ENCODE measurements around the gene TRPC3. TPM values are rescaled to one million over a fixed set of nuclear protein-coding genes. Genes with fewer than 3 reads are reported as not detected.

The TRPC3 gene
- polyA plus RNA-seq, 1 donor from 2014 or later, result 6.9 TPM

- Histone ChIP-seq H3K9me2 (ENCODE audit: insufficient read depth, low read length) (no peaks in the 10 kb centered on the region), H3K79me2 (replicated peaks; ENCODE audit: insufficient read depth, low read length) (no peaks in the 10 kb centered on the region), H3K9ac (ENCODE audit: low read length) (peak overlapping the region; percentile 68), H3K27ac (ENCODE audit: low read length) (no peak overlapping the region), H4K20me1 (ENCODE audit: insufficient read depth) (no peaks in the 10 kb centered on the region), H2AFZ (ENCODE audit: low read depth, low read length) (no peak overlapping the region), H3K9me3 (ENCODE audit: low read length) (no peaks in the 10 kb centered on the region), H3K27me3 (ENCODE audit: insufficient read depth, low read depth, low read length) (peaks cover 50% of the 10 kb centered on the region), H3F3A (ENCODE audit: insufficient read depth, low read length, poor library complexity, severe bottlenecking) (no peaks in the 10 kb centered on the region), H3K4me2 (ENCODE audit: low read length) (peak overlapping the region; percentile 34), H3K4me3 (ENCODE audit: low read length) (peak overlapping the region; percentile 87), H3K36me3 (ENCODE audit: insufficient read depth, low read length) (no peaks in the 10 kb centered on the region)
- TF ChIP-seq TAF1 (IDR thresholded peaks at IDR 0.05; ENCODE audit: low read depth) (no peak), SMC3 (conservative IDR thresholded peaks at IDR 0.05; ENCODE audit: poor library complexity) (no peak), RAD21 (conservative IDR thresholded peaks at IDR 0.05) (no peak), POLR2AphosphoS5 (IDR thresholded peaks at IDR 0.05) (no peak), EP300 (conservative IDR thresholded peaks at IDR 0.05; ENCODE audit: poor library complexity, severe bottlenecking) (no peak)
Measured at GRCh38 chr4:121952290-121952689, 430 bp upstream of the TRPC3 start.

DNA sequence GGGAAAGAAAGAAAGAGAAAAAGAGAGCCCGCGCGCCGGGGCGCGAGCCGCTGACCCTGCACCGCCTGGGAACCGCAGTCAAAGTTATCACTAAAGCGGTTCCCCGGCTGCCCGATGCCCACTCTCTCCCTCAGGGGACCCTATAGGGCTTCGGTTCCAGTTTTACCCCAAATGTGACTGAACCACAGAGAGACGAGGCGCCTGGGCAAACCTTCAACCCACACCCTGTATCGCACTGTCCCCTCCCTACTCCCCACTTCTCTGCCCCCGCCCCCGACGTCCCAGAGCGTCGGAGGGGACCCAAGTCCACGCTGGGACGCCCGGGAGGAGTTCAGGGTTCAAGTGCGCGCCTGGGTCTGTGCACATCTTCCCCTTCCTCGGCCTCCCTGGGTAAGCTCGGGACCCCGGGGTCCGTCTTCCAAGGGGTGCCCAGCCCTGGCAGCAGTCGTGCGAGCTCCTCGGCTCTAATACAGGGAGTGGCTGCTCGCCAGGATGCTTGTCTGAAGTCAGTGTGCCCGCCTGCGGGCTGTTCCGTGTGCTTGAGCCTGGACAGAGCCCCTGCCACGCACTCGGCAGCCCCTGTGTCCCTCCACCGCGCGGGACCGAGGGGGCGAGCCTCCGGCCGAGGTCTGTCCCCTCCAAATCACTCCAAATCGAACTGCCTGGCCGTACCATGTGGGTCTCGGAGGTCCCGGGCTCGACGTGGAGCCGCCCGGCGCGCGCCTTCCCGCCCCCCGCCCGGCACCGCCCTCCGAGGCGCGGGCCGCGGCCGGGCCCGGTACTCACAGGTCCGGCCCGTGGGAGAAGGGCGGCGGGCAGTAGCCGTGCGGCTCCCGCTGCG lies 960 bp downstream of the TRPC3 start:
- peaks cover 50% of the 10 kb centered on the region for H3K27me3 ChIP-seq (ENCODE audit: insufficient read depth, low read depth, low read length)
- no peaks in the 10 kb centered on the region for H3K9me3 ChIP-seq (ENCODE audit: low read length)
- H3K4me2 ChIP-seq (ENCODE audit: low read length), result peak overlapping the region; percentile 87
- H3K36me3 ChIP-seq (ENCODE audit: insufficient read depth, low read length), result no peaks in the 10 kb centered on the region
- no peak overlapping the region for H2AFZ ChIP-seq (ENCODE audit: low read depth, low read length)
- H3K79me2 ChIP-seq (replicated peaks; ENCODE audit: insufficient read depth, low read length), result no peaks in the 10 kb centered on the region
- no peaks in the 10 kb centered on the region for H3K9me2 ChIP-seq (ENCODE audit: insufficient read depth, low read length)
- no peak overlapping the region for H3K27ac ChIP-seq (ENCODE audit: low read length)
- peak overlapping the region; percentile 68 for H3K9ac ChIP-seq (ENCODE audit: low read length)
- no peak for TF ChIP-seq MXI1 (conservative IDR thresholded peaks at IDR 0.05; ENCODE audit: poor library complexity, severe bottlenecking)
- TF ChIP-seq, protein P1, sequence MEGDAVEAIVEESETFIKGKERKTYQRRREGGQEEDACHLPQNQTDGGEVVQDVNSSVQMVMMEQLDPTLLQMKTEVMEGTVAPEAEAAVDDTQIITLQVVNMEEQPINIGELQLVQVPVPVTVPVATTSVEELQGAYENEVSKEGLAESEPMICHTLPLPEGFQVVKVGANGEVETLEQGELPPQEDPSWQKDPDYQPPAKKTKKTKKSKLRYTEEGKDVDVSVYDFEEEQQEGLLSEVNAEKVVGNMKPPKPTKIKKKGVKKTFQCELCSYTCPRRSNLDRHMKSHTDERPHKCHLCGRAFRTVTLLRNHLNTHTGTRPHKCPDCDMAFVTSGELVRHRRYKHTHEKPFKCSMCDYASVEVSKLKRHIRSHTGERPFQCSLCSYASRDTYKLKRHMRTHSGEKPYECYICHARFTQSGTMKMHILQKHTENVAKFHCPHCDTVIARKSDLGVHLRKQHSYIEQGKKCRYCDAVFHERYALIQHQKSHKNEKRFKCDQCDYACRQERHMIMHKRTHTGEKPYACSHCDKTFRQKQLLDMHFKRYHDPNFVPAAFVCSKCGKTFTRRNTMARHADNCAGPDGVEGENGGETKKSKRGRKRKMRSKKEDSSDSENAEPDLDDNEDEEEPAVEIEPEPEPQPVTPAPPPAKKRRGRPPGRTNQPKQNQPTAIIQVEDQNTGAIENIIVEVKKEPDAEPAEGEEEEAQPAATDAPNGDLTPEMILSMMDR (IDR thresholded peaks at IDR 0.05; ENCODE audit: poor library complexity, severe bottlenecking), result no peak
- TF ChIP-seq, protein P2, sequence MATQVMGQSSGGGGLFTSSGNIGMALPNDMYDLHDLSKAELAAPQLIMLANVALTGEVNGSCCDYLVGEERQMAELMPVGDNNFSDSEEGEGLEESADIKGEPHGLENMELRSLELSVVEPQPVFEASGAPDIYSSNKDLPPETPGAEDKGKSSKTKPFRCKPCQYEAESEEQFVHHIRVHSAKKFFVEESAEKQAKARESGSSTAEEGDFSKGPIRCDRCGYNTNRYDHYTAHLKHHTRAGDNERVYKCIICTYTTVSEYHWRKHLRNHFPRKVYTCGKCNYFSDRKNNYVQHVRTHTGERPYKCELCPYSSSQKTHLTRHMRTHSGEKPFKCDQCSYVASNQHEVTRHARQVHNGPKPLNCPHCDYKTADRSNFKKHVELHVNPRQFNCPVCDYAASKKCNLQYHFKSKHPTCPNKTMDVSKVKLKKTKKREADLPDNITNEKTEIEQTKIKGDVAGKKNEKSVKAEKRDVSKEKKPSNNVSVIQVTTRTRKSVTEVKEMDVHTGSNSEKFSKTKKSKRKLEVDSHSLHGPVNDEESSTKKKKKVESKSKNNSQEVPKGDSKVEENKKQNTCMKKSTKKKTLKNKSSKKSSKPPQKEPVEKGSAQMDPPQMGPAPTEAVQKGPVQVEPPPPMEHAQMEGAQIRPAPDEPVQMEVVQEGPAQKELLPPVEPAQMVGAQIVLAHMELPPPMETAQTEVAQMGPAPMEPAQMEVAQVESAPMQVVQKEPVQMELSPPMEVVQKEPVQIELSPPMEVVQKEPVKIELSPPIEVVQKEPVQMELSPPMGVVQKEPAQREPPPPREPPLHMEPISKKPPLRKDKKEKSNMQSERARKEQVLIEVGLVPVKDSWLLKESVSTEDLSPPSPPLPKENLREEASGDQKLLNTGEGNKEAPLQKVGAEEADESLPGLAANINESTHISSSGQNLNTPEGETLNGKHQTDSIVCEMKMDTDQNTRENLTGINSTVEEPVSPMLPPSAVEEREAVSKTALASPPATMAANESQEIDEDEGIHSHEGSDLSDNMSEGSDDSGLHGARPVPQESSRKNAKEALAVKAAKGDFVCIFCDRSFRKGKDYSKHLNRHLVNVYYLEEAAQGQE (IDR thresholded peaks at IDR 0.05; ENCODE audit: borderline replicate concordance), result no peak
- TF ChIP-seq EP300 (conservative IDR thresholded peaks at IDR 0.05; ENCODE audit: poor library complexity, severe bottlenecking), result no peak
- TF ChIP-seq EZH2 (IDR thresholded peaks at IDR 0.05; ENCODE audit: borderline replicate concordance, insufficient read depth, low read length, poor library complexity, severe bottlenecking), result no peak
- TF ChIP-seq TAF1 (IDR thresholded peaks at IDR 0.05; ENCODE audit: low read depth), result no peak
- TF ChIP-seq RAD21 (conservative IDR thresholded peaks at IDR 0.05), result no peak
- no peak for TF ChIP-seq SMC3 (conservative IDR thresholded peaks at IDR 0.05; ENCODE audit: poor library complexity)
- no peak for TF ChIP-seq POLR2AphosphoS5 (IDR thresholded peaks at IDR 0.05)
- H4K20me1 ChIP-seq (ENCODE audit: insufficient read depth), result no peaks in the 10 kb centered on the region
- peak overlapping the region; percentile 87 for H3K4me3 ChIP-seq (ENCODE audit: low read length)
- no peaks in the 10 kb centered on the region for H3F3A ChIP-seq (ENCODE audit: insufficient read depth, low read length, poor library complexity, severe bottlenecking)

Data from neural cell (in vitro differentiated cells).